ENCODE results near the gene MOK. TPM values are rescaled to one million over a fixed set of nuclear protein-coding genes. Genes with fewer than 3 reads are reported as not detected.

MOK gene
- total RNA-seq, 4 donors from 2014 or later: 1.3 to 2.8 (median 2.3) TPM

DNA sequence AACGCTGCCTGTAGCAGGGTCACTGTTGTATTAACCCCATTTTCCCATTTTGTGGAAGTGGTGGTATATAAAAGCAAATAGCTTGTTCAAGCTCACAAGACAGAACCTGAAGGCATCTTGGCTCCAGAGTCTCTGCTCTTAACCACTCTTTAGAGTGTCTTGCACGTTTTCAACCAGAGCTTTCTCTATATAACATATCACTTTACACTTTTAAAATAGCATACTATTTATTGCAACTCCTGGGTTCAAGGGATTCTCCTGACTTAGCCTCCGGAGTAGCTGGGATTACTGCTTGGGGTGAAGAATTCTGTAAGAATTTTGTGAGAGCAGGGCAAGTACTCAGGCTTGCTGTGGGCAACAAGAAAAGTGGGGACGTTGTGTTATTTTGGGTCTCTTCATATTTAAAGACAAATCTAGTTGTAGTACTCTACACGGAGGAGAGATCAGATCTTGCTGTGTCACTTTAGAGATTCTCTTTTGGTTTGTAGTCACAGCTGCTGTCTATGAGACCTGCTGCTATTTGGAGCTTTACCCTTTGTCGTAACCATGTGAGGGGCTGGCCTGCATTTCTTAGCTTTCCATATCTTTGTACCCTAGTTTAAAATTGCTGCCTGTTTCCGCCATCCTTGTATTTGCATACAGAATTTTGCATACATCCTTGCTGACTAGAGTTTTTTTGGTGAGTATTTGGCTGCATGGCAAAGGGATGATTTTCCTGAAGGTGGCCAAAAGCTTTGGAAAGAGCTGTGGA is 124.5 kb downstream of the MOK start:
- Histone ChIP-seq H3K4me1 (peaks cover 55 to 56% of the 10 kb centered on the region in 2 donors), H3K9me3 (no peaks in the 10 kb centered on the region), H3K27ac (peak overlapping the region; percentile 41 to 82 (median 80)), H3K36me3 (no peaks in the 10 kb centered on the region), H3K4me3 (peak overlapping the region in 3 of 4 donors; percentile 4 to 36 (median 35)), H3K27me3 (no peaks in the 10 kb centered on the region)
- intact Hi-C loops (cut with DNase I; ENCODE audit: low total_unique reads) (no loop called here), in situ Hi-C loops (cut with MboI; ENCODE audit: low sequenced_read_pairs in 4 of 4) (no loop called here)
- ATAC-seq (peak; percentile 64 to 90), DNase-seq (no peak)
- no peak for TF ChIP-seq POLR2A (IDR thresholded peaks at IDR 0.05)

Other genes starting within 250 kb of the MOK start
- 100 to 1,000 TPM; 227 to 609 (median 488) TPM for gene HSP90AA1, start 218.1 kb downstream of the MOK start, total RNA-seq
- gene WDR20, start 165.3 kb downstream of the MOK start, total RNA-seq: 10 to 100 TPM; 18.1 to 49.7 (median 21.0) TPM
- 10 to 100 TPM; 10.6 to 16.8 (median 14.0) TPM for gene ZNF839, start 14.6 kb upstream of the MOK start, total RNA-seq
- 10 to 100 TPM; 19.2 to 25.1 (median 21.5) TPM for gene CINP, start 57.7 kb upstream of the MOK start, total RNA-seq
- 10 to 100 TPM; 10.0 to 45.0 (median 20.2) TPM for gene TECPR2, start 57.8 kb upstream of the MOK start, total RNA-seq
- 100 to 1,000 TPM; 155 to 450 (median 216) TPM for gene ANKRD9, start 204.6 kb upstream of the MOK start, total RNA-seq